ENCODE data around the gene PRICKLE2. TPM values are rescaled to one million over a fixed set of nuclear protein-coding genes. Genes with fewer than 3 reads are reported as not detected.

The PRICKLE2 gene
- total and polyA plus RNA-seq, 10 of the 15 experiments (the other 5 are each of a cell fraction or from before 2014, with no cell fraction given): 0.11 to 2.6 (median 0.69) TPM

DNA sequence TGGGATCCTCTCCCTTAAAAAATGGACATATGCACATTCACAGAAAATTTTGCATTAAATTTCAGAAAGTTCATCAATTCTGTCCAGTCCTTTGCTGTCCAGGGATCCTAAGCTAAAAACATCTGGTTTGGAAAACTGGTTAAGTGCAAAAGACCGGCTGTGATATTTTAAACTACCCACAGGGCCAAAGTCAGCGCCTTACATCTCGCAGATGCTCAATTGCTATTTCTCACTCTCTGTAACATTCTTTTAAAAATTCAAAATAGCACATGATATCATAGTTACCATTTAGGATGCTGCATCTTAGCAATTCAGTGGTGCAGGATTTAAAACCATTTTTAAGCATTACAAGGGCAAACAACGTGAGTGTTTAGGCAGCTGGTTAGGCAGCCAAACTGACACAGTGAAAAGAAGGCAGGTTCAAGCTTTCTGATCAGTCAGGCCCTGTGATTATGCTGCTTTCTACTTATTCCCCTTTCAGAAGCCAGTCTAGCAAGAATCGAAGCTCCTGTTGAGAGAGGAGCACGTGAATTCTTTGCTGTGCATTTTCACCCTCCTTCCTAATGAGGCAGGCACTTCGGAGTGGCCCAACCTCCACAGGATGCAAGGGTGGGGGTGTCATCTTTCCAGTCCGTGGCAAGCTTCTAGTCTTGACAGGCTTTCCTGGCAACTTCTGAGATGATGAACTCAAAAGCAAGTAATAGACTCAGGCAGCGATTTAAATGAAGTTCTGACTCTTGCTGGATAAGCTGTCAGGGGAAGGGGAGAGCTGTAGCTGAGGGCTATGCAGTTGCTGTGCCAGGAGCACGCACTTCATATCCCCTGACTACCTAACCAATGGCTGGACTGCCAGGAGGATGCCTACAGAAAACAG lies 8.8 kb downstream of the PRICKLE2 start:
- ChIA-PET SMC1A (ENCODE audit: uncharacterized antibody, unreplicated experiment) (interaction anchor here (0.6 to 3.8 kb wide), 9 partner anchors 9 to 143 kb away, joined by 3 to 30 read pairs (median 4); partner anchors contain the start of gene PRICKLE2), CTCF (interaction anchor here (0.7 to 3.8 kb wide), 4 partner anchors 9 to 268 kb away, joined by 3 to 28 read pairs (median 5); partner anchors contain the start of gene PRICKLE2), RAD21 (ENCODE audit: unreplicated experiment) (interaction anchor here (1.0 to 1.5 kb wide), 2 partner anchors 54 to 111 kb away, joined by 3 read pairs; no protein-coding TSS in a partner anchor), POLR2A (interaction anchor here (0.6 to 1.6 kb wide), 3 partner anchors 8 to 43 kb away, joined by 3 to 5 read pairs (median 4); partner anchors contain the start of gene PRICKLE2)
- no peak for DNase-seq (ENCODE audit: low read depth, low spot score)
- Histone ChIP-seq H3K9ac (ENCODE audit: control insufficient read depth, insufficient read depth, low read length) (no peak overlapping the region), H3K9me3 (replicated peaks; ENCODE audit: control insufficient read depth, insufficient read depth, low read length) (no peaks in the 10 kb centered on the region), H3K4me3 (no peak overlapping the region), H2AFZ (ENCODE audit: control insufficient read depth, low read depth, low read length) (no peak overlapping the region), H3K4me2 (ENCODE audit: control insufficient read depth, insufficient read depth) (no peak overlapping the region), H3K27me3 (replicated peaks in 1 of 2; ENCODE audit: control insufficient read depth in 2 of 2, insufficient read depth in 2 of 2, low read length in 1 of 2) (no peaks in the 10 kb centered on the region; a peak in 1 of 4 replicates), H3K79me2 (ENCODE audit: control insufficient read depth, insufficient read depth, low read length) (no peaks in the 10 kb centered on the region), H3K4me1 (ENCODE audit: control insufficient read depth, insufficient read depth, low read length) (no peaks in the 10 kb centered on the region), H3K36me3 (ENCODE audit: control insufficient read depth in 2 of 2, insufficient read depth in 2 of 2, low read length in 1 of 2) (no peaks in the 10 kb centered on the region), H4K20me1 (ENCODE audit: control insufficient read depth, insufficient read depth) (no peaks in the 10 kb centered on the region), H3K27ac (ENCODE audit: control insufficient read depth, insufficient read depth) (no peak overlapping the region)
- TF ChIP-seq BHLHE40 (IDR thresholded peaks at IDR 0.05; ENCODE audit: borderline replicate concordance in 1 of 2, low read depth in 2 of 2, low read length in 1 of 2) (0 out of 4 replicates have a peak, but pooled peaks of 1 of the 2 experiments have one; percentile 15), SREBF2 (IDR thresholded peaks at IDR 0.05; ENCODE audit: low read length) (no peak), EP300 (IDR thresholded peaks at IDR 0.05; ENCODE audit: borderline replicate concordance in 1 of 2, control insufficient read depth in 1 of 2, low read depth in 2 of 2, low read length in 2 of 2) (no peak), NFYB (IDR thresholded peaks at IDR 0.05; ENCODE audit: insufficient read depth, low read depth, low read length) (no peak), STAT1 (conservative IDR thresholded peaks at IDR 0.05) (no peak), SP1 (IDR thresholded peaks at IDR 0.05; ENCODE audit: low read depth, low read length) (no peak)
- TF ChIP-seq, protein P1, sequence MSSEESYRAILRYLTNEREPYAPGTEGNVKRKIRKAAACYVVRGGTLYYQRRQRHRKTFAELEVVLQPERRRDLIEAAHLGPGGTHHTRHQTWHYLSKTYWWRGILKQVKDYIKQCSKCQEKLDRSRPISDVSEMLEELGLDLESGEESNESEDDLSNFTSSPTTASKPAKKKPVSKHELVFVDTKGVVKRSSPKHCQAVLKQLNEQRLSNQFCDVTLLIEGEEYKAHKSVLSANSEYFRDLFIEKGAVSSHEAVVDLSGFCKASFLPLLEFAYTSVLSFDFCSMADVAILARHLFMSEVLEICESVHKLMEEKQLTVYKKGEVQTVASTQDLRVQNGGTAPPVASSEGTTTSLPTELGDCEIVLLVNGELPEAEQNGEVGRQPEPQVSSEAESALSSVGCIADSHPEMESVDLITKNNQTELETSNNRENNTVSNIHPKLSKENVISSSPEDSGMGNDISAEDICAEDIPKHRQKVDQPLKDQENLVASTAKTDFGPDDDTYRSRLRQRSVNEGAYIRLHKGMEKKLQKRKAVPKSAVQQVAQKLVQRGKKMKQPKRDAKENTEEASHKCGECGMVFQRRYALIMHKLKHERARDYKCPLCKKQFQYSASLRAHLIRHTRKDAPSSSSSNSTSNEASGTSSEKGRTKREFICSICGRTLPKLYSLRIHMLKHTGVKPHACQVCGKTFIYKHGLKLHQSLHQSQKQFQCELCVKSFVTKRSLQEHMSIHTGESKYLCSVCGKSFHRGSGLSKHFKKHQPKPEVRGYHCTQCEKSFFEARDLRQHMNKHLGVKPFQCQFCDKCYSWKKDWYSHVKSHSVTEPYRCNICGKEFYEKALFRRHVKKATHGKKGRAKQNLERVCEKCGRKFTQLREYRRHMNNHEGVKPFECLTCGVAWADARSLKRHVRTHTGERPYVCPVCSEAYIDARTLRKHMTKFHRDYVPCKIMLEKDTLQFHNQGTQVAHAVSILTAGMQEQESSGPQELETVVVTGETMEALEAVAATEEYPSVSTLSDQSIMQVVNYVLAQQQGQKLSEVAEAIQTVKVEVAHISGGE (CRISPR knock-in tag; IDR thresholded peaks at IDR 0.05): no peak
- TF ChIP-seq, protein P2, sequence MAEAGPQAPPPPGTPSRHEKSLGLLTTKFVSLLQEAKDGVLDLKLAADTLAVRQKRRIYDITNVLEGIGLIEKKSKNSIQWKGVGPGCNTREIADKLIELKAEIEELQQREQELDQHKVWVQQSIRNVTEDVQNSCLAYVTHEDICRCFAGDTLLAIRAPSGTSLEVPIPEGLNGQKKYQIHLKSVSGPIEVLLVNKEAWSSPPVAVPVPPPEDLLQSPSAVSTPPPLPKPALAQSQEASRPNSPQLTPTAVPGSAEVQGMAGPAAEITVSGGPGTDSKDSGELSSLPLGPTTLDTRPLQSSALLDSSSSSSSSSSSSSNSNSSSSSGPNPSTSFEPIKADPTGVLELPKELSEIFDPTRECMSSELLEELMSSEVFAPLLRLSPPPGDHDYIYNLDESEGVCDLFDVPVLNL (IDR thresholded peaks at IDR 0.05; ENCODE audit: low read depth, low read length): no peak
- no peak for FAIRE-seq
- BruUV-seq (replicated peaks): no TSS peak
- WGBS (ENCODE audit: insufficient coverage, insufficient replicate concordance, low lambda C conversion rate, missing lambda C conversion rate): 37% methylated on average over 10 of the region's 10 CpGs
- intact Hi-C loops (cut with micrococcal nuclease; ENCODE audit: unreplicated experiment) (no loop called here), in situ Hi-C loops (cut with MboI) (no loop called here)
- no peak for ATAC-seq

Measured in GM12878 (cell line).